ENCODE data around the gene NME8. TPM values are rescaled to one million over a fixed set of nuclear protein-coding genes. Genes with fewer than 3 reads are reported as not detected.
A peak's percentile ranks its signal among the peaks of the same experiment; 100 is the strongest.

NME8 gene
- total RNA-seq, 2 donors from 2014 or later: 2.3 to 9.2 TPM

DNA sequence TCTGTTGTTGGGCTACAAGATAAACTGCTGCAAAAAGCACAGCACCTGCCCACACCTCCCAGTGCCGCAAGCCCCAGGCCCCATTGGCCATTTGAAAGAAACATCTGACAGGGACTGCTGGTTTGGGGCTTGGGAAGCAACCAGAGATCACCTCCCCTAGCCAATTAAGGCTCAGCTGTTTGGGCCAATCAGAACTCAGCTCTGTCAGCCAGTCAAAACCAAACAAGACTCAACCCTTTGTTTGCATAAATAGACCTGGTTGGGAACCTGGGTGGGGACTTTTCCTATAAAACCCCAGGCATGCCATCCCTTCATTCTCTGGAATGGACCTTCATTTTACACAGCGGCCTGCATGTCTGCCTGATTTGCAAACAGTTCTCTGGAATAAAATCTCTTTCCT, 17.2 kb upstream of the NME8 start:
- H3K27me3 ChIP-seq (ENCODE audit: control insufficient read depth, insufficient read depth, low read length, poor library complexity, severe bottlenecking): no peaks in the 10 kb centered on the region
- H3K36me3 ChIP-seq (ENCODE audit: control insufficient read depth, insufficient read depth, low read length): no peaks in the 10 kb centered on the region
- Mint-ChIP-seq H3K4me1 (peaks cover 3% of the 10 kb centered on the region), H3K9me3 (no peaks in the 10 kb centered on the region), H3K36me3 (ENCODE audit: low read depth) (no peaks in the 10 kb centered on the region), H3K4me3 (no peak overlapping the region), H3K27ac (no peak overlapping the region), H3K27me3 (ENCODE audit: insufficient read depth) (no peaks in the 10 kb centered on the region)
- WGBS, 2 experiments (ENCODE audit: insufficient coverage in 1 of 2, insufficient read length in 1 of 2): 90% methylated on average over 2 of the region's 2 CpGs; no CpG with 5 or more reads in 1 of the 2 experiments
- H3K9ac ChIP-seq (ENCODE audit: extremely low read depth, low read length, poor library complexity, severe bottlenecking): no peak overlapping the region
- H3K4me1 ChIP-seq (ENCODE audit: control insufficient read depth, insufficient read depth, low read length): no peaks in the 10 kb centered on the region
- DNase-seq: no peak
- no peak overlapping the region for H3K27ac ChIP-seq (ENCODE audit: low read depth, low read length)
- no peaks in the 10 kb centered on the region for H3K9me3 ChIP-seq (ENCODE audit: control insufficient read depth, low read length)
- TF ChIP-seq, protein P1, sequence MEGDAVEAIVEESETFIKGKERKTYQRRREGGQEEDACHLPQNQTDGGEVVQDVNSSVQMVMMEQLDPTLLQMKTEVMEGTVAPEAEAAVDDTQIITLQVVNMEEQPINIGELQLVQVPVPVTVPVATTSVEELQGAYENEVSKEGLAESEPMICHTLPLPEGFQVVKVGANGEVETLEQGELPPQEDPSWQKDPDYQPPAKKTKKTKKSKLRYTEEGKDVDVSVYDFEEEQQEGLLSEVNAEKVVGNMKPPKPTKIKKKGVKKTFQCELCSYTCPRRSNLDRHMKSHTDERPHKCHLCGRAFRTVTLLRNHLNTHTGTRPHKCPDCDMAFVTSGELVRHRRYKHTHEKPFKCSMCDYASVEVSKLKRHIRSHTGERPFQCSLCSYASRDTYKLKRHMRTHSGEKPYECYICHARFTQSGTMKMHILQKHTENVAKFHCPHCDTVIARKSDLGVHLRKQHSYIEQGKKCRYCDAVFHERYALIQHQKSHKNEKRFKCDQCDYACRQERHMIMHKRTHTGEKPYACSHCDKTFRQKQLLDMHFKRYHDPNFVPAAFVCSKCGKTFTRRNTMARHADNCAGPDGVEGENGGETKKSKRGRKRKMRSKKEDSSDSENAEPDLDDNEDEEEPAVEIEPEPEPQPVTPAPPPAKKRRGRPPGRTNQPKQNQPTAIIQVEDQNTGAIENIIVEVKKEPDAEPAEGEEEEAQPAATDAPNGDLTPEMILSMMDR (conservative IDR thresholded peaks at IDR 0.05): no peak
- no peak overlapping the region for H3K4me3 ChIP-seq (ENCODE audit: low read length)

DNA sequence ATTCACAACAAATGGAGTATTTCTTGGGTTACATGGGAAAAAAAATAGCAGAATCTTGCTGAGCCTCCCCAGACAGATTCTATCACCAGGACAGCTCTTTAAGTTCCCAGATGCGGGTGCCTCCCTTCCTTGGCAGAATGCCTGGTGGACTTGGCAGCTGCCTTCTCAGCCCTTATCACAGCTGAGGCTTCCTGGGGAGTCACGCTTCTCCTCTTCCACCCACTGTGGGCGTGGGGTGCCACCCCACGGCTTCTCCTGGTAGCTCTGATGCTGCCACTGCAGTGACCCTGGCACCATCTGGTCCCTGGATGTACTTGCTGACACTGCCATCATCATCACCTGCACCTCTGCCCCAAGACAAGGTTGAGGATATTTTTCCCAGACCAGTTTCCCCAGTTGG, 16.2 kb upstream of the NME8 start:
- peaks cover 3% of the 10 kb centered on the region for H3K4me1 Mint-ChIP-seq
- no peak for DNase-seq
- 95 to 100% methylated on average over 3 to 4 of the region's 4 CpGs for WGBS, 2 experiments (ENCODE audit: insufficient coverage in 1 of 2, insufficient read length in 1 of 2)
- H3K36me3 ChIP-seq (ENCODE audit: control insufficient read depth, insufficient read depth, low read length): no peaks in the 10 kb centered on the region
- no peak overlapping the region for H3K27ac ChIP-seq (ENCODE audit: low read depth, low read length)
- no peaks in the 10 kb centered on the region for H3K36me3 Mint-ChIP-seq (ENCODE audit: low read depth)
- no peaks in the 10 kb centered on the region for H3K9me3 Mint-ChIP-seq
- no peaks in the 10 kb centered on the region for H3K27me3 Mint-ChIP-seq (ENCODE audit: insufficient read depth)
- TF ChIP-seq, protein P1 (conservative IDR thresholded peaks at IDR 0.05): no peak
- H3K9ac ChIP-seq (ENCODE audit: extremely low read depth, low read length, poor library complexity, severe bottlenecking): no peak overlapping the region
- no peak overlapping the region for H3K4me3 Mint-ChIP-seq
- no peak overlapping the region for H3K4me3 ChIP-seq (ENCODE audit: low read length)
- no peaks in the 10 kb centered on the region for H3K27me3 ChIP-seq (ENCODE audit: control insufficient read depth, insufficient read depth, low read length, poor library complexity, severe bottlenecking)
- H3K4me1 ChIP-seq (ENCODE audit: control insufficient read depth, insufficient read depth, low read length): no peaks in the 10 kb centered on the region
- no peak overlapping the region for H3K27ac Mint-ChIP-seq
- no peaks in the 10 kb centered on the region for H3K9me3 ChIP-seq (ENCODE audit: control insufficient read depth, low read length)

DNA sequence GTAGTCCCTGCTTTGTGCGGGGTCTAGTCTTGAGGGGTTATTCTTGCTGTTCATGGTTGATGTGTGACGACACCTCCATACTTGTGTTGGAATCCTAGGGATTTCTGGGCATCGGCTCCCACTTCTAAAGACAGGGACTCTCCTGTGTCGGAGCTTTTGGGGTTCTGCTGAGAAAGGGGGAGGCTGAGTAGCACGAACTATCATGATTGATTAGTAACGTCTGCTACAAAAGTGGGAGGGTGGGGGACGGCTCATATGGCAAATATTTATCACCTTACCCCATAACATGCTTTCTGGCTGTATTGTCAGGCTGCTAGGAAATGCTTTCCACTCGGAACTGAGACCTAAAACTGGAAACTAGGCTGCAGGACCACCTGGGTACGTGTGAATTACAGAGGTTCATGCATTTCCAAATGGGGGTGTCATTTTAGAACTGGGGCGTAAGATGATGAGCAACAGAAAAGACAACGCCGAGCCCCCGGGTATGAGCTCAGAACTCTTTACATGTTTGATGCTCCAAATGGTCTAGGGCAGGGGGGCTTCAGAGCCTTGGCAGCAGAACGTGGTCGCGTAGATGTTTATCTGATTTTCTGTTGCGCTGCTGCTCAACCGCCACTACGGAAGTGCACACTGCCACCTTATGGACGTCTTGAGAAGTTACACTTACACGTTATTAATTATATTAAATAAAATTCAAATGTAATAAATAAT, 15.1 kb upstream of the NME8 start:
- Mint-ChIP-seq H3K27ac (no peak overlapping the region), H3K4me3 (no peak overlapping the region), H3K27me3 (ENCODE audit: insufficient read depth) (no peaks in the 10 kb centered on the region), H3K4me1 (peaks cover 3% of the 10 kb centered on the region), H3K9me3 (no peaks in the 10 kb centered on the region), H3K36me3 (ENCODE audit: low read depth) (no peaks in the 10 kb centered on the region)
- Histone ChIP-seq H3K4me3 (ENCODE audit: low read length) (no peak overlapping the region), H3K9me3 (ENCODE audit: control insufficient read depth, low read length) (no peaks in the 10 kb centered on the region), H3K9ac (ENCODE audit: extremely low read depth, low read length, poor library complexity, severe bottlenecking) (no peak overlapping the region), H3K27ac (ENCODE audit: low read depth, low read length) (no peak overlapping the region), H3K4me1 (ENCODE audit: control insufficient read depth, insufficient read depth, low read length) (no peaks in the 10 kb centered on the region), H3K27me3 (ENCODE audit: control insufficient read depth, insufficient read depth, low read length, poor library complexity, severe bottlenecking) (no peaks in the 10 kb centered on the region), H3K36me3 (ENCODE audit: control insufficient read depth, insufficient read depth, low read length) (no peaks in the 10 kb centered on the region)
- peak; percentile 72 for DNase-seq
- WGBS, 2 experiments (ENCODE audit: insufficient coverage in 1 of 2, insufficient read length in 1 of 2): 57 to 81% methylated on average over 12 to 19 of the region's 21 CpGs
- TF ChIP-seq, protein P1 (conservative IDR thresholded peaks at IDR 0.05): peak; percentile 87

Measured in endodermal cell (in vitro differentiated cells).